ENCODE data around the gene TOR4A.
"Not testable (repeated sequence)": the region's sequence is repeated elsewhere in the genome, so short reads cannot be mapped to it uniquely, and the experiment has no call there.

TOR4A gene

GRCh38 chr9:137237759-137238726 is 39.5 kb upstream of the TOR4A start:
- DNase-seq (ENCODE audit: extremely low spot score, insufficient read length, low read depth) (no peak), FAIRE-seq (no peak)

DNA sequence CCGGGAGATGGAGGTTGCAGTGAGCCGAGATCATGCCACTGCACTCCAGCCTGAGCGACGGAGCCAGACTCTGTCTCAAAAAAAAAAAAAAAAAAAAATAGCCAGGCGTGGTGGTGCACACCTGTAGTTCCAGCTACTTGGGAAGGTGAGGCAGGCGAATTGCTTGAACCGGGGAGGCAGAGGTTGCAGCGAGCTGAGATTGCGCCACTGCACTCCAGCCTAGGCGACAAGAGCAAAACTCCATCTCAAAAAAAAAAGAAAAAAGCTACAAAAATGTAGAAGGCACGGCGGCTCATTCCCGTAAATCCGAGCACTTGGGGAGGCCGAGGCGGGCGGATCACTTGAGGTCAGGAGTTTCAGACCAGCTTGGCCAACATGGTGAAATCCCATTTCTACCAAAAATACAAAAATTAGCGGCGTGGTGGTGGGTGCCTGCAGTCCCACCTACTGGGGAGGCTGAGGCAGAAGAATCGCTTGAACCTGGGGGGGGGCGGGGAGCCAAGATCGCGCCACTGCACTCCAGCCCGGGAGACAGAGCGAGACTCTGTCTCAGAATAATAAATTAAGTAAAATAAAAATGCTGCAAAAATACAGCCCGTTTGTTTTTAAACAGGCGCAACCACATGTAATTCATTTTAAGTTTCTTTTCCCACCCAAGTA is 37.9 kb upstream of the TOR4A start:
- DNase-seq (ENCODE audit: extremely low spot score, insufficient read length, low read depth); FAIRE-seq: not testable (repeated sequence)

GRCh38 chr9:137240318-137240840 is 37.1 kb upstream of the TOR4A start:
- no peak for DNase-seq (ENCODE audit: extremely low spot score, insufficient read length, low read depth)

DNA sequence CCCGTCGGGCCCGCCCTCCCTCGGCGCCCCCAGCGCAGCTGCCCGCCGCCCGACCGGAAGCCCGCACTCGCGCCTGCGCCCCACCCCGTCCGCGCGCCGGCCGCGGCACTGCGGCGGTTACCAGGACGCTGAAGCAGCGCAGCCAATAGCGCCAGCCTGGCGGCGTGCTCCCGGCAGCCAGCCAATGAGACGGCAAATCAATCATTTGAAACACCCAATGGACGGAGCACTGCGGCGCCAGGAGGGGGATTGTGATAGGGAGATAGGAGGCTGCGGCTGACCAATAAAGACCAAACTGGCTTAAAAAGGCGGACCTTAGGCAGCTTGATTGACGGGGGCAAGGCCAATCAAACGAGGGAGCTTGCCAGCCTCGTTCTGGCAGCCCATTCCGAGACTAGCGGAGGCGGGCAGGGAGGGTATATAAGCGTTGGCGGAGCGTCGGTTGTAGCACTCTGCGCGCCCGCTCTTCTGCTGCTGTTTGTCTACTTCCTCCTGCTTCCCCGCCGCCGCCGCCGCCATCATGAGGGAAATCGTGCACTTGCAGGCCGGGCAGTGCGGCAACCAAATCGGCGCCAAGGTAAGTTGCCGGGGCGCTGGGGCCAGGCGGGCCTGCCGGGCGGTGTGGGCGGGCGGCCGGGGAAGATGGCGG is 36.6 kb upstream of the TOR4A start, which contains the start of gene TUBB4B:
Gene TUBB4B (plus strand): TSS at position 447 of the 649 bp plus-strand sequence. CDS start 74 bp downstream, at position 521.
- peak; percentile 100 for FAIRE-seq
- peak; percentile 97 for DNase-seq (ENCODE audit: extremely low spot score, insufficient read length, low read depth)

More at GRCh38 chr9:137240318-137240840, 37.1 kb upstream of the TOR4A start:
- FAIRE-seq: no peak

GRCh38 chr9:137241490-137242268 is 35.8 kb upstream of the TOR4A start:
- FAIRE-seq (no peak), DNase-seq (ENCODE audit: extremely low spot score, insufficient read length, low read depth) (no peak)

DNA sequence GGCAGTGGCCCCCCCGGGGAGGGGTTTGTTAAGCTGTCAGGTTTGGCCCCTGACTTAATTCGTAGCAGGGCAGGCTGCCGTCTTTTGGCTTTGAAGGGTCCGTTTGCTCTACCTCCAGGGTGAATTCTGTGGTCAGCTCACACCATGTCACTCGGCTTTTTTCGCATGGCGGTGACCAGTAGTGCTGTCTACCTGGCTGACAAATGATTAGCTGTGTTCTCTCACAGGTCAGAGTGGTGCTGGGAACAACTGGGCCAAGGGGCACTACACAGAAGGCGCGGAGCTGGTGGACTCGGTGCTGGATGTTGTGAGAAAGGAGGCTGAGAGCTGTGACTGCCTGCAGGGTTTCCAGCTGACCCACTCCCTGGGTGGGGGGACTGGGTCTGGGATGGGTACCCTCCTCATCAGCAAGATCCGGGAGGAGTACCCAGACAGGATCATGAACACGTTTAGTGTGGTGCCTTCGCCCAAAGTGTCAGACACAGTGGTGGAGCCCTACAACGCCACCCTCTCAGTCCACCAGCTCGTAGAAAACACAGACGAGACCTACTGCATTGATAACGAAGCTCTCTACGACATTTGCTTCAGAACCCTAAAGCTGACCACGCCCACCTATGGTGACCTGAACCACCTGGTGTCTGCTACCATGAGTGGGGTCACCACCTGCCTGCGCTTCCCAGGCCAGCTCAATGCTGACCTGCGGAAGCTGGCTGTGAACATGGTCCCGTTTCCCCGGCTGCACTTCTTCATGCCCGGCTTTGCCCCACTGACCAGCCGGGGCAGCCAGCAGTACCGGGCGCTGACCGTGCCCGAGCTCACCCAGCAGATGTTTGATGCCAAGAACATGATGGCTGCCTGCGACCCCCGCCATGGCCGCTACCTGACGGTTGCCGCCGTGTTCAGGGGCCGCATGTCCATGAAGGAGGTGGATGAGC is 35.0 kb upstream of the TOR4A start:
- DNase-seq (ENCODE audit: extremely low spot score, insufficient read length, low read depth) (no peak), FAIRE-seq (no peak)

GRCh38 chr9:137243266-137243625 is 34.3 kb upstream of the TOR4A start:
- DNase-seq (ENCODE audit: extremely low spot score, insufficient read length, low read depth); FAIRE-seq: not testable (repeated sequence)

- DNase-seq (ENCODE audit: extremely low spot score, insufficient read length, low read depth): no peak
- no peak for FAIRE-seq
Measured at GRCh38 chr9:137243626-137244485, 33.7 kb upstream of the TOR4A start.

DNA sequence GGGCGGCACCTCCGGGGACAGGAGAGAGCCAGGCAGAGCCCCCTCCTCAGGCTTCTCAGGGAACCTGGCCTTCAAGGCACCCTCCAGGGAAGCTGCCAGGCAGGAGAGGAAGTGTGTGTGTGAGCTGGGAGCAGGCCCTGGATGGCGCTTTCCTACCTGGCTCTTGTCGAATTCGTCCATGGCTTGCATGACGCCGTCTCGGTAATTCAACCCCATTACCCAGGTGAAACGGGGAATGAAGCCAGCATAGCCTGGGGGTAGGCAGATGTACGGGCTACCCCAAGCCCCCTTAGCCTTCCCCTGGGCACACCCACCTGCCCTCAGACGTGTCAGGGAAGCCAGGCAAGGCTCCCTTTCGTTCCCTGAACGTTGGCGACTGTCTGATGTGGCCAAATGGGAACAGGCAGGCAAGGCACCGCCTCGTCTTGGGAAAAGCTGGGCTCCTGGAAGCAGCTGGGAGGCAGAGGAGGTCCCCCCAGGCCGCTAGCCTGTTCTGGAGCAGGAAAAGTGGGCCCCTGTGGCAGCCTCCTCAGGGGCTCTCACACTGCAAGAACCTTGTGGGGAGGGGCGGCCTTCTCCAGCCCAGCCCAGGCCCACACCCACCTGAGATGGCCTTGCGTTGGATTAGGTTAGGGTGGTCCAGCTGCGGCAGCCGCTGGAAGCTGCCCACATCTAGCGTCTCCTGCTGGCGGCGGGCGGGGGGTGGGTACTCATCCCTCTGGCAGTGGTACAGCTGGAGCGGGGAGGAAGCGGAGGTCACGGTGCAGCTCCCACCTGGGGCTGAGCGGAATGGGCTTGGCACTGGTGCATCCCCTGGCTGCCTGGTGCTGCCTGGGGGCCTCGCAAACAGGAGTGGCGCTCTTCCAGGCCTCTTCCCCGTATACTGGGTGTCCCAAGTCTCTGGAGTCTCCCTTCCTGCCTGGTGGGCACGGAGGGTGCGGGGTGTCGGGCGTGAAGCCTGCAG is 32.8 kb upstream of the TOR4A start:
- FAIRE-seq (no peak), DNase-seq (ENCODE audit: extremely low spot score, insufficient read length, low read depth) (no peak)

DNA sequence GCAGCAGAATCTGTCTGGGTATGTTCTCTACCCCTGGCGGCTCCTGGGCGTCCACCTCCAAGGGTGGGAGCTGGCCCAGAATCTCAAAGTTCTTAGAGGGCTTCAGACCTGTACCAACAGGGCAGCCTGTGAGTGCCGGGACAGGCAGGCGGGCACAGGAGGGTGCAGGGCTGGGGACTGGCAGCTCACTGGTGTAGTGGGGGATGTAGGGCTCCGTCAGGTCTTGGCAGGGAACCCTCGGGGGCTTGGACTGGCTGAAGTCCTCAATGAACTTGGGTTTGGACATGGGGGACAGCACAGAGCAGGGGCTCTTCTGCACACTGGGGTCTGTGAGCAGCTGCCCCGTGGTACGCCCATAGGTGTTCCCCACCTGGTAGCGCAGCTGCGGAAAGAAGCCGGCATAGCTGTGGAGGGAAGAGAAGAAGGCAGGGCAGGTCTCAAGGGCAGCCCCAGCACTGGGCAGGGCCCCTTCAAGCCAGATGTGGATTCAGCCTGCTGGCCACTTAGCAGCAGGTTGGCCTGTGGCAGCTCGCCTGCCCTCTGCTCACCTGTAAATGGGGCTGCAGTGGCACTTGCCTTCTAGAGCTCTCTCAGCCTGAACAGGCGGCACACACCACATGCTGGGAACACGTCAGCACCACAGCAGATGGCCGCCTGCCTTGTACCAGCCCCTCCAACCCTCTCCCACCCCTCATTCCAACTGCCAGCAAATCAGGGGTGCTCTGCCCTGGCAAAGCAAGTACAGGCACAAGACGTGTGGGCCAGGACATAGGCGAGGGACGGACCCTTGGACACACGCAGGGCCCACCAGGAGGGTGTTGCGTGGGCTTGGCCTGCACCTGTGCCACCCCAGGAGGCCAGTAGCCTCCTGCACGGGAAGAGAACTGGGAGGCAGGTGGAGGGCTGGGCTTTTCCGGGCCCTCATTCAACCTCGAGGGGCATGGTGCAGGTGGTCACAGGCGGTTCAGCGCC is 31.8 kb upstream of the TOR4A start:
- DNase-seq (ENCODE audit: extremely low spot score, insufficient read length, low read depth): no peak
- FAIRE-seq: no peak

- FAIRE-seq: no peak
- no peak for DNase-seq (ENCODE audit: extremely low spot score, insufficient read length, low read depth)
Measured at GRCh38 chr9:137247135-137247915, 30.2 kb upstream of the TOR4A start.

DNA sequence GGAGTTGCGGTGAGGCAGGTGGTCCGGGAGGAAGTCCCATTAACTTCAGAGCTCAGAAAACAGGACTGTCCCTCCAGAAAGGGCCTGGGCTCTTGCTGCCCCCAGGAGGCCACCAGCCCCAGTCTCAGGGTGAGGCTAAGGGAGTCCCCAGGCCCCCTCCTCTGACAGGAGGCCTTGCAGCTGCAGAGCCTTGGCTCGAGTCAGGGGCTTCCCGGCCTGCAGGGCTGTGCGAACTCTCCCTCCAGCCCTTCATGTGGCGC is 29.7 kb upstream of the TOR4A start:
- FAIRE-seq: no peak
- DNase-seq (ENCODE audit: extremely low spot score, insufficient read length, low read depth): no peak

GRCh38 chr9:137250329-137251193 is 27.0 kb upstream of the TOR4A start:
- no peak for FAIRE-seq
- DNase-seq (ENCODE audit: extremely low spot score, insufficient read length, low read depth): no peak

DNA sequence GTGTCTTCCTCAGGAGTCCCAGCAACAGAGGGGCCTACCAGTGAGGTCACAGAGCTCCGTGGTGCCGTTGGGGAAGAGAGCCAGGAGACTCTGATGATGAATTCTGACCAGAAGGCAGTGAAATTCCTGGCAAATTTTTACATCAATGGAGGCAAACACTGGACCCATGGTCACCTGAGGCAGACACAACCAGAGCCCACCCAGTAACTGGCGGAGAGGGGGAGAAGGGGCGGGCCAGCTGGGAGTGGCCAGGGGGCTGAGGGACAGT is 26.4 kb upstream of the TOR4A start, which contains the start of gene STPG3:
Gene STPG3 (plus strand): TSS at position 93 of the 268 bp plus-strand sequence. CDS start 1 bp downstream, at position 94.
- DNase-seq (ENCODE audit: extremely low spot score, insufficient read length, low read depth) (no peak), FAIRE-seq (no peak)

All from GM18507 (cell line).